Esophagus (tissue), 2 donors: Measurements from ENCODE around the gene NOX3. TPM values are rescaled to one million over a fixed set of nuclear protein-coding genes. Genes with fewer than 3 reads are reported as not detected.

Source experiments
- H3K27ac ChIP-seq, 2 donors: one replicate each; pipeline ENCODE4 v1.5.1; 2013; ENCODE audit warnings: low read depth in 2 of 2, mild to moderate bottlenecking in 2 of 2, inconsistent platforms in 1 of 2, low read length in 1 of 2, moderate library complexity in 1 of 2
- H3K27me3 ChIP-seq, 2 donors: one replicate each; pipeline ENCODE4 v1.6.1; 2013; ENCODE audit warnings: low read length in 2 of 2, control low read depth in 1 of 2, mild to moderate bottlenecking in 1 of 2; ENCODE audit not compliant: insufficient read depth in 2 of 2, control insufficient read depth in 1 of 2
- H3K36me3 ChIP-seq, 2 donors: one replicate each; pipeline ENCODE4 v1.6.1; 2013; ENCODE audit warnings: low read length in 1 of 2; ENCODE audit not compliant: control insufficient read depth in 2 of 2, insufficient read depth in 2 of 2
- H3K4me1 ChIP-seq, 2 donors: one replicate each; pipeline ENCODE4 v1.6.1; 2013; ENCODE audit warnings: low read length in 1 of 2; ENCODE audit not compliant: control insufficient read depth in 2 of 2, insufficient read depth in 2 of 2
- H3K4me3 ChIP-seq, 2 donors: one replicate each; pipeline ENCODE4 v1.5.1; 2013; ENCODE audit warnings: low read length in 2 of 2, mild to moderate bottlenecking in 2 of 2, low read depth in 1 of 2, moderate library complexity in 1 of 2
- H3K9me3 ChIP-seq, 2 donors: one replicate each; pipeline ENCODE4 v1.6.1; 2013; ENCODE audit warnings: mild to moderate bottlenecking in 2 of 2, low read depth in 1 of 2, low read length in 1 of 2, moderate library complexity in 1 of 2; ENCODE audit not compliant: control insufficient read depth in 2 of 2, insufficient read depth in 1 of 2
- WGBS, 2 donors: extraction: QIAGEN DNeasy Blood & Tissue Kit; methylation state at CpG; one replicate each; pipeline ENCODE4 v1.1.7; 2013; 5-methylcytosine and 5-hydroxymethylcytosine counted together
- polyA plus RNA-seq, 2 donors: library from polyadenylated mRNA; stranded (reverse); fragments of 200-250 nt; gene quantifications; one replicate each; pipeline ENCODE4 v1.2.3, GENCODE V29; 2013
- donor health status: healthy with polysubstance abuse.
- donor health status: Bipolar disorder and iron deficiency.

NOX3 gene
- polyA plus RNA-seq, 2 donors: not detected

DNA sequence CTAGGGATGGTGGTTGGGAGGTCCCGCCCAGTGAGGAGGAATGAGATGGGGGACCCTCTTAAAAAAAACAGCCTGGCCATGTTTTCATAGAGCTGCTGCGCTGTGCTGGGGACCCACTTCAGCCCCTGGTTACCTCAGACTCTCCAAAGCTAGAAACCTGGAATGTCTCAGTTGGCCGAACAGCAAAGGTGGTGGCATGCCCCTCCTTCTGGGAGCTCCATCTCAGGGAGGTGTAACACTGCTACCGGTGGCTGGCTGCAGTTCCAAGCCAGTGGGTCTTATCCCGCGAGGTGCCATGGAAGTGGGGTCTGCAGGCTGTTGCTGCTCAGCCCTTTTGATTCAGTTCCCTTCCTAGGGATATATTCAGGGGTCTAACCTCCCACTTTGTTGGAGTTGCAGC lies 105.7 kb downstream of the NOX3 start:
- Histone ChIP-seq H3K9me3 (peaks cover 0 to 2% of the 10 kb centered on the region in 2 donors), H3K4me1 (no peaks in the 10 kb centered on the region), H3K4me3 (no peak overlapping the region), H3K27me3 (no peaks in the 10 kb centered on the region), H3K36me3 (no peaks in the 10 kb centered on the region), H3K27ac (no peak overlapping the region)
- 86 to 94% methylated on average over 6 of the region's 6 CpGs for WGBS, 2 donors

DNA sequence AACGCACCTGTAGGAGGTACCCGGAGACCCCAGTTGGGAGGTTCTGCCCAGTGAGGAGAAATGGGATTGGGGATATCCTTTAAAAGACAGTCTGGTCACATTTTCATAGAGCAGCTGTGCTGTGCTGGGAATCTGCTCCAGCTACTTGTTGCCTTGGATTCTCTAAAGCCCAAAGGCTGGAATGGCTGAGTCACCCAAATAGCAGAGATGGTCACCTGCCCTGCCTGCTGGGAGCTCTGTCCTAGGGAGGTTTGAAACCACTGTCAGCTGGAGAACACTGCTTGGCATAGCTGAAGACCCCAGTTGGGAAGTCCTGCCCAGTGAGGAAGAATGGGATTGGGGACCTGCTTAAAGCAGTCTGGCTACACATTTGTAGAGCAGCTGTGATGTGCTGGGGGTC lies 106.5 kb downstream of the NOX3 start:
- Histone ChIP-seq H3K36me3 (no peaks in the 10 kb centered on the region), H3K27ac (no peak overlapping the region), H3K9me3 (peaks cover 0 to 2% of the 10 kb centered on the region in 2 donors), H3K4me3 (no peak overlapping the region), H3K27me3 (no peaks in the 10 kb centered on the region), H3K4me1 (no peaks in the 10 kb centered on the region)
- WGBS, 2 donors: 92 to 97% methylated on average over 2 of the region's 2 CpGs

DNA sequence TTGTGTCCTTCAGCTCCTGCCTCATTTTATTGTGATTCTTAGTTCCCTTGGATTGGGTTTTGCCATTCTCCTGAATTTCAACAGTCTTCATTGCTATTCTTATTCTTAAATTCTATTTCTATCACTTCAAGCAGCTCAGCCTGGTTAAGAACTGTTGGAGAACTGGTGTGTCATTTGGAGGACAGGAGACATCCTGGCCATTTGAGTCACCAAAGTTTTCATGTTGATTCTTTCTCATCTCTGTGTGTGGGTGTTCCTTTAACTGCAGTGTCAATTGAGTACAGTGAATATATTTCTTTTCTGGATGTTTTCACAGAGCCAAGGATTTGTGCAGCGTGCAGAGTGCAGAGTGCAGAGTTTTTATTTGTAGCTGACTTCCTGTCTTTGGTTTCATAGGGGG lies 107.8 kb downstream of the NOX3 start:
- Histone ChIP-seq H3K4me1 (no peaks in the 10 kb centered on the region), H3K9me3 (no peaks in the 10 kb centered on the region), H3K27ac (no peak overlapping the region), H3K4me3 (no peak overlapping the region), H3K27me3 (no peaks in the 10 kb centered on the region), H3K36me3 (no peaks in the 10 kb centered on the region)
- 69 to 89% methylated on average over 1 of the region's 1 CpG for WGBS, 2 donors

DNA sequence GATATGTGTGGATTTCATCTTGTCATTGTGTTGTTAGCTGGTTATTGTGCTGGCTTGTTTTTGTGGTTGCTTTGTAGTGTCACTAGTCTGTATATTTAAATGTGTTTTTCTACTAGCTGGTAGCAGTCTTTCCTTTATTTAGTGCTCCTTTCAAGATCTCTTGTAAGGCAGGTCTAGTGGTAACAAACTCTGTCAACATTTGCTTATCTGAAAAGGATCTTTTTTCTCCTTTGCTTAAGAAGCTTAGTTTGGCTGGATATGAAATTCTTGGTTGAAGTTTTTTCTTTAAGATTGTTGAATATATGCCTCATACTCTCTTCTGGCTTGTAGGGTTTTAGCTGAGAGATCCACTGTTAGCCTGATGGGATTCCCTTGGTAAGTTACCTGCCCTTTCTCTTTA lies 108.7 kb downstream of the NOX3 start:
- Histone ChIP-seq H3K4me3 (no peak overlapping the region), H3K27ac (no peak overlapping the region), H3K4me1 (no peaks in the 10 kb centered on the region), H3K27me3 (no peaks in the 10 kb centered on the region), H3K36me3 (no peaks in the 10 kb centered on the region), H3K9me3 (no peaks in the 10 kb centered on the region)

Other genes starting within 250 kb of the NOX3 start
- not detected for gene CLDN20, start 191.8 kb downstream of the NOX3 start, polyA plus RNA-seq
- gene TFB1M, start 141.4 kb downstream of the NOX3 start, polyA plus RNA-seq: 10 to 100 TPM; 10.6 to 13.3 TPM